ENCODE data around the gene NRN1L.
"Not testable (repeated sequence)": the region's sequence is repeated elsewhere in the genome, so short reads cannot be mapped to it uniquely, and the experiment has no call there.

Gene NRN1L

GRCh38 chr16:67884684-67885083, at the start of gene NRN1L:
Gene NRN1L (plus strand): TSS chr16:67884885. CDS start chr16:67884904, 19 bp downstream.
- no peak for DNase-seq

- not testable (repeated sequence) for DNase-seq
Measured at GRCh38 chr16:67837190-67837589, 47.5 kb upstream of the NRN1L start.

GRCh38 chr16:67837811-67838210, 46.9 kb upstream of the NRN1L start:
- DNase-seq, result no peak

GRCh38 chr16:67841198-67841815, 43.4 kb upstream of the NRN1L start:
- DNase-seq, result no peak

GRCh38 chr16:67841816-67842508, 42.7 kb upstream of the NRN1L start, which contains the start of gene THAP11:
Gene THAP11 (plus strand): TSS chr16:67842320. CDS start chr16:67842555, 235 bp downstream.
- peak; percentile 93 to 96 for DNase-seq

- DNase-seq, result peak; percentile 60 to 72
Measured at GRCh38 chr16:67842509-67843342, 42.0 kb upstream of the NRN1L start.

- DNase-seq, result no peak
Measured at GRCh38 chr16:67843343-67843765, 41.3 kb upstream of the NRN1L start.

GRCh38 chr16:67844497-67844896, 40.2 kb upstream of the NRN1L start:
- DNase-seq, result no peak

GRCh38 chr16:67845291-67846062, 39.2 kb upstream of the NRN1L start:
- no peak for DNase-seq

- no peak for DNase-seq
Measured at GRCh38 chr16:67846063-67846319, 38.7 kb upstream of the NRN1L start.

GRCh38 chr16:67846320-67847063, 38.2 kb upstream of the NRN1L start, which contains the start of gene NUTF2:
Gene NUTF2 (plus strand): TSS chr16:67846933. CDS start chr16:67865131, 18,198 bp downstream.
- DNase-seq, result peak; percentile 95 to 96

- no peak for DNase-seq
Measured at GRCh38 chr16:67847064-67847861, 37.4 kb upstream of the NRN1L start, which contains the start of gene CENPT. Gene CENPT (minus strand): TSS chr16:67847693. CDS start chr16:67833859, 13,834 bp downstream.

- DNase-seq, result no peak
Measured at GRCh38 chr16:67848118-67848517, 36.6 kb upstream of the NRN1L start.

GRCh38 chr16:67853670-67854069, 31.0 kb upstream of the NRN1L start:
- no peak for DNase-seq

GRCh38 chr16:67855789-67856188, 28.9 kb upstream of the NRN1L start:
- DNase-seq, result no peak

GRCh38 chr16:67856927-67857546, 27.6 kb upstream of the NRN1L start:
- no peak for DNase-seq

GRCh38 chr16:67857547-67858233, 27.0 kb upstream of the NRN1L start:
- DNase-seq, result peak; percentile 41 to 54

- no peak for DNase-seq
Measured at GRCh38 chr16:67858500-67858899, 26.2 kb upstream of the NRN1L start.

GRCh38 chr16:67860589-67861398, 23.9 kb upstream of the NRN1L start:
- DNase-seq, result no peak

Measured in CD4-positive, alpha-beta T cell treated with Interleukin-4 for 1 hour (primary cell).